Measurements from ENCODE around the gene PSKH1. TPM values are rescaled to one million over a fixed set of nuclear protein-coding genes. Genes with fewer than 3 reads are reported as not detected.

PSKH1 gene
- total and polyA plus RNA-seq, 2 donors from 2014 or later = 23.6 to 33.2 TPM

DNA sequence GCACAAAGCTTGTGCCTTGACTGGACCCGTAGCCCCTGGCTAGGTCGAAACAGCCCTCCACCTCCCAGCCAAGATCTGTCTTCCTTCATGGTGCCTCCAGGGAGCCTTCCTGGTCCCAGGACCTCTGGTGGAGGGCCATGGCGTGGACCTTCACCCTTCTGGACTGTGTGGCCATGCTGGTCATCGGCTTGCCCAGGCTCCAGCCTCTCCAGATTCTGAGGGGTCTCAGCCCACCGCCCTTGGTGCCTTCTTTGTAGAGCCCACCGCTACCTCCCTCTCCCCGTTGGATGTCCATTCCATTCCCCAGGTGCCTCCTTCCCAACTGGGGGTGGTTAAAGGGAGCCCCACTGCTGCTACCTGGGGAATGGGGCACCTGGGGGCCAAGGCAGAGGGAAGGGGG, 35.1 kb downstream of the PSKH1 start:
- Histone ChIP-seq H3K27me3 (ENCODE audit: control insufficient read depth, insufficient read depth, low read length) (no peaks in the 10 kb centered on the region), H3K9ac (ENCODE audit: low read length in 3 of 3) (no peak overlapping the region), H3K27ac (ENCODE audit: low read depth in 2 of 2, low read length in 2 of 2) (no peak overlapping the region), H3K9me3 (ENCODE audit: control insufficient read depth in 2 of 3, insufficient read depth in 1 of 3, low read length in 3 of 3) (no peaks in the 10 kb centered on the region), H3K4me1 (ENCODE audit: control insufficient read depth in 2 of 3, insufficient read depth in 2 of 3, low read depth in 1 of 3, low read length in 3 of 3) (peaks cover 0 to 6% (median 0%) of the 10 kb centered on the region in 3 donors), H3K36me3 (ENCODE audit: control insufficient read depth in 2 of 3, insufficient read depth in 3 of 3, low read length in 3 of 3) (peaks cover 0 to 11% (median 2%) of the 10 kb centered on the region in 3 donors), H3K4me3 (ENCODE audit: low read length in 3 of 3) (no peak overlapping the region)
- TF ChIP-seq CTCF (IDR thresholded peaks at IDR 0.05; ENCODE audit: borderline replicate concordance, extremely low read depth, insufficient read depth) = no peak
- no peak for DNase-seq
- FAIRE-seq = no peak
- intact Hi-C loops (cut with DNase I) = loop anchor here (10.0 kb wide), 2 partner anchors 113 to 253 kb away; no protein-coding TSS in a partner anchor

DNA sequence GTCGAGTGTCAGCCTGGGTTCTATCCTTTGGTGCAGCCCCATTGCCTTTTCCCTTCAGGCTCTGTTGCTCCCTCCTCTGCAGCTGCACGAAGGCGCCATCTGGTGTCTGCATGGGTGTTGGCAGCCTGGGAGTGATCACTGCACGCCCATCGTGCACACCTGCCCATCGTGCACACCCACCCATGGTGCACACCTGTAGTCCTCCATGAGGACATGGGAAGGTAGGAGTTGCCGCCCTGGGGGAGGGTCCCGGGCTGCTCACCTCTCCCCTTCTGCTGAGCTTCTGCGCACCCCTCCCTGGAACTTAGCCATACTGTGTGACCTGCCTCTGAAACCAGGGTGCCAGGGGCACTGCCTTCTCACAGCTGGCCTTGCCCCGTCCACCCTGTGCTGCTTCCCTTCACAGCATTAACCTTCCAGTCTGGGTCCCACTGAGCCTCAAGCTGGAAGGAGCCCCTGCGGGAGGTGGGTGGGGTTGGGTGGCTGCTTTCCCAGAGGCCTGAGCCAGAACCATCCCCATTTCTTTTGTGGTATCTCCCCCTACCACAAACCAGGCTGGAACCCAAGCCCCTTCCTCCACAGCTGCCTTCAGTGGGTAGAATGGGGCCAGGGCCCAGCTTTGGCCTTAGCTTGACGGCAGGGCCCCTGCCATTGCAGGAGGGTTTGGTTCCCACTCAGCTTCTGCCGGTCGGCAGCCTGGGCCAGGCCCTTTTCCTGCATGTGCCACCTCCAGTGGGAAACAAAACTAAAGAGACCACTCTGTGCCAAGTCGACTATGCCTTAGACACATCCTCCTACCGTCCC, 35.7 kb downstream of the PSKH1 start:
- no peaks in the 10 kb centered on the region for H3K9me3 ChIP-seq (ENCODE audit: control insufficient read depth in 2 of 3, insufficient read depth in 1 of 3, low read length in 3 of 3)
- peak; percentile 85 for TF ChIP-seq CTCF (IDR thresholded peaks at IDR 0.05; ENCODE audit: borderline replicate concordance, extremely low read depth, insufficient read depth)
- H3K9ac ChIP-seq (ENCODE audit: low read length in 3 of 3) = no peak overlapping the region
- no peaks in the 10 kb centered on the region for H3K27me3 ChIP-seq (ENCODE audit: control insufficient read depth, insufficient read depth, low read length)
- H3K36me3 ChIP-seq (ENCODE audit: control insufficient read depth in 2 of 3, insufficient read depth in 3 of 3, low read length in 3 of 3) = peaks cover 0 to 11% (median 0%) of the 10 kb centered on the region in 3 donors
- FAIRE-seq (no peak), DNase-seq (peak; percentile 67 to 89 (median 77))
- H3K27ac ChIP-seq (ENCODE audit: low read depth in 2 of 2, low read length in 2 of 2) = no peak overlapping the region
- H3K4me1 ChIP-seq (ENCODE audit: control insufficient read depth in 2 of 3, insufficient read depth in 2 of 3, low read depth in 1 of 3, low read length in 3 of 3) = peaks cover 0 to 6% (median 0%) of the 10 kb centered on the region in 3 donors
- no peak overlapping the region for H3K4me3 ChIP-seq (ENCODE audit: low read length in 3 of 3)
- intact Hi-C loops (cut with DNase I) = loop anchor here (10.0 kb wide), 2 partner anchors 114 to 254 kb away; no protein-coding TSS in a partner anchor

DNA sequence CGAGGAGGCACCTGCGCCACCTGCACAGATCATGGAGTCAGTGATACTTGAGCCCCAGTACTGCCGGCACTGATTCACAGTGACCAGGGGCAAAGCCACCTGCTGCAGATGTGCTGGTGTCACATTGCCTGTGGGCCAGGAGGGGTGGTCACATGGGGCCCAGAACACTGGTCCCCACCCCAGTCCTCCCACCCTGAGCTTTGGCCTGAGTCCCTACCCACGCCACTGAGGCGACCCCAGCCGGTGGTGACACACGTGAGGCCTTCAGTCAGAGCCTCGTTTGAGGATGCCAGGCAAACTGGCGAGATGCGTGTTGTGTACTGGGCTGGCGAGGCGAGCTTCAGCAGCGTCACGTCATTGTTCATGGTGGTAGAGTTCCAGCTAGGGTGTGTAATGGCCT, 37.1 kb downstream of the PSKH1 start:
- no peak overlapping the region for H3K27ac ChIP-seq (ENCODE audit: low read depth in 2 of 2, low read length in 2 of 2)
- H3K9me3 ChIP-seq (ENCODE audit: control insufficient read depth in 2 of 3, insufficient read depth in 1 of 3, low read length in 3 of 3) = no peaks in the 10 kb centered on the region
- peaks cover 0 to 13% (median 5%) of the 10 kb centered on the region in 3 donors for H3K4me1 ChIP-seq (ENCODE audit: control insufficient read depth in 2 of 3, insufficient read depth in 2 of 3, low read depth in 1 of 3, low read length in 3 of 3)
- H3K4me3 ChIP-seq (ENCODE audit: low read length in 3 of 3) = no peak overlapping the region
- peaks cover 0 to 11% (median 2%) of the 10 kb centered on the region in 3 donors for H3K36me3 ChIP-seq (ENCODE audit: control insufficient read depth in 2 of 3, insufficient read depth in 3 of 3, low read length in 3 of 3)
- FAIRE-seq = no peak
- no peak for DNase-seq
- H3K27me3 ChIP-seq (ENCODE audit: control insufficient read depth, insufficient read depth, low read length) = no peaks in the 10 kb centered on the region
- intact Hi-C loops (cut with DNase I) = no loop called here
- TF ChIP-seq CTCF (IDR thresholded peaks at IDR 0.05; ENCODE audit: borderline replicate concordance, extremely low read depth, insufficient read depth) = no peak
- H3K9ac ChIP-seq (ENCODE audit: low read length in 3 of 3) = no peak overlapping the region
